Fibroblast of lung (primary cell): ENCODE results near the gene PMM1. TPM values are rescaled to one million over a fixed set of nuclear protein-coding genes. Genes with fewer than 3 reads are reported as not detected.

Experiments
- DNase-seq, 2 donors: peaks; one replicate each; pipeline versions ENCODE4 v3.0.0 to v3.0.0-alpha.2; 2010; ENCODE audit warnings: low read depth in 2 of 2
- H2AFZ ChIP-seq: 2 replicates; pipeline ENCODE4 v1.5.1; 2012; ENCODE audit warnings: low read length, control low read depth, inconsistent platforms
- H3K27ac ChIP-seq: 2 replicates; pipeline ENCODE4 v1.5.1; 2011; ENCODE audit warnings: low read length, control low read depth; ENCODE audit not compliant: insufficient read depth
- H3K27me3 ChIP-seq: 2 replicates; pipeline ENCODE4 v1.5.1; 2011; ENCODE audit warnings: mild to moderate bottlenecking, low read length; ENCODE audit not compliant: control insufficient read depth, insufficient read depth
- H3K36me3 ChIP-seq: 2 replicates; pipeline ENCODE4 v1.5.1; 2011; ENCODE audit warnings: low read length; ENCODE audit not compliant: control insufficient read depth, insufficient read depth
- H3K4me1 ChIP-seq: 2 replicates; pipeline ENCODE4 v1.5.1; 2011; ENCODE audit warnings: low read length; ENCODE audit not compliant: control insufficient read depth, insufficient read depth; ENCODE audit errors: extremely low read depth
- H3K4me2 ChIP-seq: 2 replicates; pipeline ENCODE4 v1.5.1; 2011; ENCODE audit warnings: low read length, control low read depth; ENCODE audit not compliant: insufficient read depth; ENCODE audit errors: extremely low read depth
- H3K4me3 ChIP-seq, 4 experiments: fragments of 200-600 bp in 1 of 4; sonication (generic) in 1 of 4; replicated peaks in 1 of 4; 2 replicates each; pipeline ENCODE4 v1.5.1; 2011 to 2016; ENCODE audit warnings: low read length in 4 of 4, low read depth in 3 of 4, mild to moderate bottlenecking in 3 of 4, control low read depth in 2 of 4, inconsistent platforms in 1 of 4, mixed read lengths in 1 of 4; ENCODE audit not compliant: insufficient read depth in 1 of 4; ENCODE audit errors: control extremely low read depth in 1 of 4
- H3K79me2 ChIP-seq: 2 replicates; pipeline ENCODE4 v1.5.1; 2012; ENCODE audit warnings: mild to moderate bottlenecking, low read length, inconsistent platforms; ENCODE audit not compliant: control insufficient read depth, insufficient read depth
- H3K9ac ChIP-seq: 2 replicates; pipeline ENCODE4 v1.5.1; 2011; ENCODE audit warnings: mild to moderate bottlenecking, low read length, control low read depth; ENCODE audit not compliant: insufficient read depth
- H3K9me3 ChIP-seq: 2 replicates; pipeline ENCODE4 v1.5.1; 2012; ENCODE audit warnings: low read depth, low read length; ENCODE audit not compliant: control insufficient read depth, insufficient read depth
- H4K20me1 ChIP-seq: 2 replicates; pipeline ENCODE4 v1.5.1; 2011; ENCODE audit warnings: low read length; ENCODE audit not compliant: control insufficient read depth, insufficient read depth; ENCODE audit errors: extremely low read depth
- CTCF ChIP-seq, 2 donors: IDR thresholded peaks in 1 of 2; conservative IDR thresholded peaks in 1 of 2; 1 replicate in 1 of 2; 2 replicates in 1 of 2; pipeline ENCODE4 v1.5.1; 2011 to 2012; ENCODE audit warnings: low read length in 2 of 2, control low read depth in 1 of 2, inconsistent platforms in 1 of 2, low read depth in 1 of 2, mild to moderate bottlenecking in 1 of 2
- EZH2 ChIP-seq: IDR thresholded peaks from 2 replicates; pipeline ENCODE4 v1.5.1; 2012; ENCODE audit warnings: low read length, control low read depth, mild to moderate bottlenecking; ENCODE audit errors: missing control alignments
- polyA plus RNA-seq, 2 donors: library from polyadenylated mRNA; depleted of rRNA in 1 of 2; stranded (reverse) in 1 of 2; unstranded in 1 of 2; fragments of >200 nt; gene quantifications; 2 replicates each; pipeline ENCODE4 v1.2.1, GENCODE V29; 2011 to 2012; ENCODE audit warnings: missing spikeins in 1 of 2
- total RNA-seq: library from RNA; depleted of rRNA; stranded (reverse); fragments of >200 nt; gene quantifications from 2 replicates; pipeline ENCODE4 v1.2.1, GENCODE V29; 2014

Gene PMM1
- total and polyA plus RNA-seq, 2 donors (not counting 1 experiment from before 2014, with no cell fraction given), result 32.4 to 110 TPM

DNA sequence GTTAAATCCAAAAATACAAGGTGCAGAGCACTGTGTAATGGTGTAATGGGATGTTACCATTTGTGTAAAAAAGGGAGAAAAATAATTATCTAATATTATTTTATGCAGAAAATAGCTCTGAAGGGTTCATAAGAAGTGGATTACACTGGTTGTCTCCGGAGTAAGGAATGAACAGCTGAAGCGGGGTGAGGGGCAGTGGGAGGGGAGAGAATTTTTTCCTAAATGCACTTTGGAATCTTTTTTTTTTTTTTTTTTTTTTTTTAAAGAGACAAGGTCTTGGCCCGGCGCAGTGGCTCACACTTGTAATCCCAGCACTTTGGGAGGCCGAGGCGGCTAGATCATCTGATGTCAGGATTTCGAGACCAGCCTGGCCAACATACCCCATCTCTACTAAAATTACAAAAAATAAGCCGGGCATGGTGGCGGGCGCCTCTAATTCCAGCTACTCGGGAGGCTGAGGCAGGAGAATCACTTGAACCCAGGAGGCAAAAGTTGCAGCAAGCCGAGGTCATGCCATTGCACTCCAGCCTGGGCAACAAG lies 38.6 kb downstream of the PMM1 start:
- no peaks in the 10 kb centered on the region for H3K27me3 ChIP-seq
- no peak overlapping the region for H3K9ac ChIP-seq
- no peaks in the 10 kb centered on the region for H4K20me1 ChIP-seq
- no peaks in the 10 kb centered on the region for H3K9me3 ChIP-seq
- H3K27ac ChIP-seq, result no peak overlapping the region
- no peak overlapping the region for H3K4me3 ChIP-seq
- no peaks in the 10 kb centered on the region for H3K36me3 ChIP-seq
- H2AFZ ChIP-seq, result no peak overlapping the region
- no peak for TF ChIP-seq CTCF (conservative IDR thresholded peaks at IDR 0.05 in 1 of 2, IDR thresholded peaks at IDR 0.05 in 1 of 2; ENCODE audit: low read depth in 1 of 2, low read length in 2 of 2)
- TF ChIP-seq EZH2, result no peak
- no peaks in the 10 kb centered on the region for H3K79me2 ChIP-seq
- DNase-seq, result no peak
- H3K4me1 ChIP-seq, result peaks cover 9% of the 10 kb centered on the region
- H3K4me2 ChIP-seq, result no peak overlapping the region

GRCh38 chr22:41548830-41549211 lies 40.8 kb downstream of the PMM1 start:
- TF ChIP-seq EZH2 (no peak), CTCF (conservative IDR thresholded peaks at IDR 0.05 in 1 of 2, IDR thresholded peaks at IDR 0.05 in 1 of 2; ENCODE audit: low read depth in 1 of 2, low read length in 2 of 2) (no peak)
- H2AFZ ChIP-seq, result no peak overlapping the region
- no peaks in the 10 kb centered on the region for H3K36me3 ChIP-seq
- H3K9ac ChIP-seq, result no peak overlapping the region
- H3K9me3 ChIP-seq, result no peaks in the 10 kb centered on the region
- no peak overlapping the region for H3K4me3 ChIP-seq
- no peaks in the 10 kb centered on the region for H4K20me1 ChIP-seq
- no peaks in the 10 kb centered on the region for H3K4me1 ChIP-seq
- DNase-seq, result no peak
- H3K79me2 ChIP-seq, result peaks cover 3% of the 10 kb centered on the region
- no peak overlapping the region for H3K27ac ChIP-seq
- H3K4me2 ChIP-seq, result no peak overlapping the region
- H3K27me3 ChIP-seq, result no peaks in the 10 kb centered on the region

GRCh38 chr22:41544671-41545476 lies 44.8 kb downstream of the PMM1 start:
- H3K9ac ChIP-seq, result peak overlapping the region; percentile 21
- H4K20me1 ChIP-seq, result no peaks in the 10 kb centered on the region
- H3K4me3 ChIP-seq, result peak overlapping the region; percentile 28 to 59 (median 44)
- peaks cover 35% of the 10 kb centered on the region for H3K79me2 ChIP-seq
- TF ChIP-seq EZH2 (no peak), CTCF (conservative IDR thresholded peaks at IDR 0.05 in 1 of 2, IDR thresholded peaks at IDR 0.05 in 1 of 2; ENCODE audit: low read depth in 1 of 2, low read length in 2 of 2) (no peak)
- peak overlapping the region; percentile 72 for H2AFZ ChIP-seq
- no peaks in the 10 kb centered on the region for H3K27me3 ChIP-seq
- peaks cover 3% of the 10 kb centered on the region for H3K36me3 ChIP-seq
- DNase-seq, result no peak
- H3K27ac ChIP-seq, result peak overlapping the region; percentile 53
- peaks cover 4% of the 10 kb centered on the region for H3K4me1 ChIP-seq
- peak overlapping the region; percentile 88 for H3K4me2 ChIP-seq
- no peaks in the 10 kb centered on the region for H3K9me3 ChIP-seq
